ENCODE data around the gene JMJD8. TPM values are rescaled to one million over a fixed set of nuclear protein-coding genes. Genes with fewer than 3 reads are reported as not detected.

The JMJD8 gene
- total and polyA plus RNA-seq, 9 of the 15 experiments (the other 6 are each of a cell fraction or from before 2014, with no cell fraction given) = 1.2 to 50.6 (median 29.3) TPM

DNA sequence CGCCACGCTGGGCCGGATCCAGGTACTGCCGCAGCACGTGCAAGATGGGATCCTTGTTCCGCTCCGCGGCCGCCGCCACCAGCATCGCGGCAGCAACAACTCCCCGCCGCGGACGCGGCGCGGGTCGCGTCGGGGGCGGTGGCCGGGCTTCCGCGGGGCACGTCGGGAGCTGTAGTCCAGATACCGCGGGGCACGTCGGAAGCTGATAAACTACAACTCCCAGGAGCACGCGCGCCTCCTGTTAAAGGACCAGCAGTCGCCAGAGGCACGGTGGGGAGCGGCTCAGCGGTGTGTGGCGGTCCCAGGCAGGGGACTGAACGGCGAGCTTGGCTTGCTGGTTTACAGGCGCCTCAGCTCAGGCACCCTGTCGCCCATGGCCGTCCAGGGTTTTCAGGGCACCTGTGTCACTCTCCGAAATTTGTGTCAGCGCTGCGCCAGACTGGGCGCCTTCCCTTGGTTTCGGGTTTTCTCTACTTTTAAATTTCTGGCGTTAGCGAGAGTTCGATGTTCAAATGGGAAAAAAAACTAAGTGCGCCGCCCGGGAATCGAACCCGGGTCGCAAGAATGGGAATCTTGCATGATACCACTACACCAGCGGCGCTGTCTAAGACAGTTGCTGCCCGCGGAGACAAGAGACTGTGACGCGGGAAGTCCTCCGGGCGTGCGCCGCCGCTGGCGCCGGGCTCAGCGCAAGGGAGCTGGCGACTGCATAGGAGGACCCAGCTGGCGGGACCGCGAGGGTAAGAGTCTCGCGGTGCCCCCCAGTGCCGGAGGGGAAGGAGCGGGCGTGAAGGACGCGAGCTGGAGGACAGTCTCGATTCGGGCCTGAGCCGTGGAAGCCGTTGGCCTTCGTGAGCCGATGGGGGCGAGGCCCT is 47.7 kb downstream of the JMJD8 start, which contains the start of gene METTL26 (continued):
- TF ChIP-seq, protein P1, sequence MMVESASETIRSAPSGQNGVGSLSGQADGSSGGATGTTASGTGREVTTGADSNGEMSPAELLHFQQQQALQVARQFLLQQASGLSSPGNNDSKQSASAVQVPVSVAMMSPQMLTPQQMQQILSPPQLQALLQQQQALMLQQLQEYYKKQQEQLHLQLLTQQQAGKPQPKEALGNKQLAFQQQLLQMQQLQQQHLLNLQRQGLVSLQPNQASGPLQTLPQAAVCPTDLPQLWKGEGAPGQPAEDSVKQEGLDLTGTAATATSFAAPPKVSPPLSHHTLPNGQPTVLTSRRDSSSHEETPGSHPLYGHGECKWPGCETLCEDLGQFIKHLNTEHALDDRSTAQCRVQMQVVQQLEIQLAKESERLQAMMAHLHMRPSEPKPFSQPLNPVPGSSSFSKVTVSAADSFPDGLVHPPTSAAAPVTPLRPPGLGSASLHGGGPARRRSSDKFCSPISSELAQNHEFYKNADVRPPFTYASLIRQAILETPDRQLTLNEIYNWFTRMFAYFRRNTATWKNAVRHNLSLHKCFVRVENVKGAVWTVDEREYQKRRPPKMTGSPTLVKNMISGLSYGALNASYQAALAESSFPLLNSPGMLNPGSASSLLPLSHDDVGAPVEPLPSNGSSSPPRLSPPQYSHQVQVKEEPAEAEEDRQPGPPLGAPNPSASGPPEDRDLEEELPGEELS (CRISPR knock-in tag; IDR thresholded peaks at IDR 0.05; ENCODE audit: borderline replicate concordance) = 0 out of 2 replicates have a peak, but pooled peaks have one; percentile 48
- TF ChIP-seq, protein P2, sequence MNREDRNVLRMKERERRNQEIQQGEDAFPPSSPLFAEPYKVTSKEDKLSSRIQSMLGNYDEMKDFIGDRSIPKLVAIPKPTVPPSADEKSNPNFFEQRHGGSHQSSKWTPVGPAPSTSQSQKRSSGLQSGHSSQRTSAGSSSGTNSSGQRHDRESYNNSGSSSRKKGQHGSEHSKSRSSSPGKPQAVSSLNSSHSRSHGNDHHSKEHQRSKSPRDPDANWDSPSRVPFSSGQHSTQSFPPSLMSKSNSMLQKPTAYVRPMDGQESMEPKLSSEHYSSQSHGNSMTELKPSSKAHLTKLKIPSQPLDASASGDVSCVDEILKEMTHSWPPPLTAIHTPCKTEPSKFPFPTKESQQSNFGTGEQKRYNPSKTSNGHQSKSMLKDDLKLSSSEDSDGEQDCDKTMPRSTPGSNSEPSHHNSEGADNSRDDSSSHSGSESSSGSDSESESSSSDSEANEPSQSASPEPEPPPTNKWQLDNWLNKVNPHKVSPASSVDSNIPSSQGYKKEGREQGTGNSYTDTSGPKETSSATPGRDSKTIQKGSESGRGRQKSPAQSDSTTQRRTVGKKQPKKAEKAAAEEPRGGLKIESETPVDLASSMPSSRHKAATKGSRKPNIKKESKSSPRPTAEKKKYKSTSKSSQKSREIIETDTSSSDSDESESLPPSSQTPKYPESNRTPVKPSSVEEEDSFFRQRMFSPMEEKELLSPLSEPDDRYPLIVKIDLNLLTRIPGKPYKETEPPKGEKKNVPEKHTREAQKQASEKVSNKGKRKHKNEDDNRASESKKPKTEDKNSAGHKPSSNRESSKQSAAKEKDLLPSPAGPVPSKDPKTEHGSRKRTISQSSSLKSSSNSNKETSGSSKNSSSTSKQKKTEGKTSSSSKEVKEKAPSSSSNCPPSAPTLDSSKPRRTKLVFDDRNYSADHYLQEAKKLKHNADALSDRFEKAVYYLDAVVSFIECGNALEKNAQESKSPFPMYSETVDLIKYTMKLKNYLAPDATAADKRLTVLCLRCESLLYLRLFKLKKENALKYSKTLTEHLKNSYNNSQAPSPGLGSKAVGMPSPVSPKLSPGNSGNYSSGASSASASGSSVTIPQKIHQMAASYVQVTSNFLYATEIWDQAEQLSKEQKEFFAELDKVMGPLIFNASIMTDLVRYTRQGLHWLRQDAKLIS (CRISPR knock-in tag; IDR thresholded peaks at IDR 0.05) = peak; percentile 58; the same call in 1 of the 2 replicates
- TF ChIP-seq SPI1 (IDR thresholded peaks at IDR 0.05; ENCODE audit: borderline replicate concordance, low read depth, low read length) (0 out of 2 replicates have a peak, but pooled peaks have one; percentile 26), GABPB2 (CRISPR knock-in tag; conservative IDR thresholded peaks at IDR 0.05) (no peak), CREB1 (IDR thresholded peaks at IDR 0.05) (peak; percentile 62), CREB1 (CRISPR knock-in tag; IDR thresholded peaks at IDR 0.05) (peak; percentile 81), CXXC5 (CRISPR knock-in tag; IDR thresholded peaks at IDR 0.05) (peak; percentile 96), ATF1 (CRISPR knock-in tag; IDR thresholded peaks at IDR 0.05) (no peak), ATF1 (tag; IDR thresholded peaks at IDR 0.05) (peak; percentile 86), NFRKB (IDR thresholded peaks at IDR 0.05; ENCODE audit: low read depth) (no peak), LCOR (CRISPR knock-in tag; IDR thresholded peaks at IDR 0.05) (peak; percentile 75; the same call in 1 of the 2 replicates), CCNT2 (IDR thresholded peaks at IDR 0.05; ENCODE audit: borderline replicate concordance, extremely low read depth, insufficient read length, low read depth, low read length) (peak; percentile 93), EWSR1 (IDR thresholded peaks at IDR 0.05; ENCODE audit: borderline replicate concordance, low read depth, partially characterized antibody) (no peak)
- TF ChIP-seq, protein P3, sequence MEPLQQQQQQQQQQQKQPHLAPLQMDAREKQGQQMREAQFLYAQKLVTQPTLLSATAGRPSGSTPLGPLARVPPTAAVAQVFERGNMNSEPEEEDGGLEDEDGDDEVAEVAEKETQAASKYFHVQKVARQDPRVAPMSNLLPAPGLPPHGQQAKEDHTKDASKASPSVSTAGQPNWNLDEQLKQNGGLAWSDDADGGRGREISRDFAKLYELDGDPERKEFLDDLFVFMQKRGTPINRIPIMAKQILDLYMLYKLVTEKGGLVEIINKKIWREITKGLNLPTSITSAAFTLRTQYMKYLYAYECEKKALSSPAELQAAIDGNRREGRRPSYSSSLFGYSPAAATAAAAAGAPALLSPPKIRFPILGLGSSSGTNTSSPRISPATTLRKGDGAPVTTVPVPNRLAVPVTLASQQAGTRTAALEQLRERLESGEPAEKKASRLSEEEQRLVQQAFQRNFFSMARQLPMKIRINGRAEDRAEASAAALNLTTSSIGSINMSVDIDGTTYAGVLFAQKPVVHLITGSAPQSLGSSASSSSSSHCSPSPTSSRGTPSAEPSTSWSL (CRISPR knock-in tag; IDR thresholded peaks at IDR 0.05; ENCODE audit: borderline replicate concordance) = no peak
- TF ChIP-seq, protein P4, sequence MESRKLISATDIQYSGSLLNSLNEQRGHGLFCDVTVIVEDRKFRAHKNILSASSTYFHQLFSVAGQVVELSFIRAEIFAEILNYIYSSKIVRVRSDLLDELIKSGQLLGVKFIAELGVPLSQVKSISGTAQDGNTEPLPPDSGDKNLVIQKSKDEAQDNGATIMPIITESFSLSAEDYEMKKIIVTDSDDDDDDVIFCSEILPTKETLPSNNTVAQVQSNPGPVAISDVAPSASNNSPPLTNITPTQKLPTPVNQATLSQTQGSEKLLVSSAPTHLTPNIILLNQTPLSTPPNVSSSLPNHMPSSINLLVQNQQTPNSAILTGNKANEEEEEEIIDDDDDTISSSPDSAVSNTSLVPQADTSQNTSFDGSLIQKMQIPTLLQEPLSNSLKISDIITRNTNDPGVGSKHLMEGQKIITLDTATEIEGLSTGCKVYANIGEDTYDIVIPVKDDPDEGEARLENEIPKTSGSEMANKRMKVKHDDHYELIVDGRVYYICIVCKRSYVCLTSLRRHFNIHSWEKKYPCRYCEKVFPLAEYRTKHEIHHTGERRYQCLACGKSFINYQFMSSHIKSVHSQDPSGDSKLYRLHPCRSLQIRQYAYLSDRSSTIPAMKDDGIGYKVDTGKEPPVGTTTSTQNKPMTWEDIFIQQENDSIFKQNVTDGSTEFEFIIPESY (CRISPR knock-in tag; IDR thresholded peaks at IDR 0.05) = peak; percentile 43; the same call in 1 of the 2 replicates
- TF ChIP-seq, protein P5, sequence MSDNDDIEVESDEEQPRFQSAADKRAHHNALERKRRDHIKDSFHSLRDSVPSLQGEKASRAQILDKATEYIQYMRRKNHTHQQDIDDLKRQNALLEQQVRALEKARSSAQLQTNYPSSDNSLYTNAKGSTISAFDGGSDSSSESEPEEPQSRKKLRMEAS (CRISPR knock-in tag; IDR thresholded peaks at IDR 0.05) = peak; percentile 96

Data from K562 (cell line).